Stimulated activated CD8-positive, alpha-beta memory T cell treated with anti-CD3 and anti-CD28 coated beads, Interleukin-7, amount 100 ng/mL, for 48 hours (primary cell): ENCODE results near the gene IL11.

Experiments
- DNase-seq, 2 donors: peaks; one replicate each; pipeline ENCODE4 v3.0.0-alpha.2; 2020; ENCODE audit warnings: low read depth in 1 of 2; ENCODE audit errors: extremely low read depth in 1 of 2

Gene IL11

DNA sequence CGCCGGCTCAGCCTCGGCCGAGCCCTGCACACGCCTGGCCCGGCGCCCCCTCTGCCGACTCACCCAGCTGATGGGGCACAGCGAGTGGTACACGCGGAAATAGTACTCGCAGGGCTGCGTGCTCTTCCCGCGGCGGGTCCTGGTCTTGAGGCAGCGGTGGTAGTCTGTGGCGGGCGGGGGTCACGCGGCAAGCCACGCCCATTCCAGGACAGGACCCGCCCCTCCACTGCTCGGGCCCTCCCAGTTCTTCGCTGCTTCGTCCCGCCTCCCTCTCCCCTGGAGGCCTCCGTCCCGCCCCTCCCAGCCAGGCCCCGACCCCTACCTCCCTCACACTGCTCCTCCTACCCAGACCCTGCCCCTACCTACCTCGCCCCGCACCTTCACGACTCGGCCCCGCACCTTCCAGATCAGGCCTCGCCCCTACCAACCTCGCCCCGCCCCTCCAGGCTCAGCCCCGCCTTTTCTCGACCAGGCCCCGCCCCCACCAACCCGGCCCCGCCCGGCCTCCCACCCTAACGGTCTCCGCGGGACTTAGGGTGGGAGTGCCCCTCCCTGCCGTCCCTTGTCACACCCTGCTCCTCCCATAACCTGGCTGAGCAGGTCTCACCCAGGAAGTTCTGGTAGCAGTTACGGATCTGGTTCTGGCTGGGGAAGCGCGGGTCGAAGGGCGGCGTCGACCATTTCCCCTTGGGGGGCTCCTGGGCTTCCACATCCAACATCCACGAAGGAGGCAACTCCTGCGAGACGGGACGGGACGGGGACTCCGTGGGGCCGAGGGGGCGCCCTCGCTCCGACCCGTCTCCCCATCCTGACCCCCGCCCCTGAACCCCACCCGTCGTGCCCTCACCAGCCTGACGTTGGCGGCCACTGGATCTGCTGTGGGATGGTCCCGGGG, 16.2 kb downstream of the IL11 start:
- peak in 1 of 2 donors; percentile 10 for DNase-seq

DNA sequence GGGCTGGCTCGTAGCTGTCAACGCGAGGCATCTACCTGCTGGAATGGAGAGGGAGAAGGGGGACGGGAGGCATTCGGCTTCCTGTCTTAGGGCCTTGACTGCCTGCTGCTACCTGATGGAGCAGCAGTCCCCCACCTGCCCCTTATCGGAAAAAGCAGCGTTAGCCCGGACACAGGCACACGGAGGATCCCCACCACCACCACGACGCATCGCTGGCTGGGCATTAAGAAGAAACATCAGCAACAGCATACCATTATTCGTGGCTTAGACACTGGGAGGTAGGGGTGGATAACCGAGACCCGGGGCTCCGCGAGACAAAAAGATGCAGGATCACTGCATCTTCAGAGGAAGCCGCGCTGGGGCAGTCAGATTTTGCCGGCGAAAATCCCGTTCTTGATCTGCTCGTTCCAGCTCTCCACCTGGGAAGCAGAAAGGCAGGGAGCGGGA, 16.9 kb downstream of the IL11 start:
- no peak for DNase-seq

DNA sequence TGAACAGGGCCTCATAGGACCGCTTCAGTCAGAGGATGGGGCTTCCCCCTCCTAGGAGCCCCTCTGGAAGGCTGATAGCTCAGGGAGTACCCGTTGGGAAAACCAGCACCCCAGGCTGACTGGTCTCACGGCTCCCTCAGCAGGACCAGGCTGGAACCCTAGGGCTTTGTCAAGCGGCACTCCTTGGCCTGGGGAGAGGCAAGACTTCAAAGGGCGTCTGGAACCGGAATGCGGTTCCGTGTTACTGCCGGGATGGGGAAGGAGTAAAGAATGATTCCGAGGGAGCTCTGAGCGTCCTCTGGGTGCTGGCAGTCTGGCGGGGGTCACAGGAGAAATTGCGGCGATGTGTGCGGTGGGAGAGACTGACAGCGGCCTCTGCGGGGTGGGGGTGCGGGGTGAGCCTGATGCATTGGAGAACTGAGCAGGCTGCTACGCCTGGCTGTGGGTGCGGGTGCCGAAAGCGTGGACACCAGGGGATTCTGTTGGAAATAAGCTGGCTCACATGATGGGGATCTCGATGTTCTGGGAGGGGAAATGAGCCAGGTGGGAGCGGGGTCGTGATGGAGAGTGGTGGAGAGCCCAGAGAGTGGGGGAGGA, 17.6 kb downstream of the IL11 start:
- no peak for DNase-seq

DNA sequence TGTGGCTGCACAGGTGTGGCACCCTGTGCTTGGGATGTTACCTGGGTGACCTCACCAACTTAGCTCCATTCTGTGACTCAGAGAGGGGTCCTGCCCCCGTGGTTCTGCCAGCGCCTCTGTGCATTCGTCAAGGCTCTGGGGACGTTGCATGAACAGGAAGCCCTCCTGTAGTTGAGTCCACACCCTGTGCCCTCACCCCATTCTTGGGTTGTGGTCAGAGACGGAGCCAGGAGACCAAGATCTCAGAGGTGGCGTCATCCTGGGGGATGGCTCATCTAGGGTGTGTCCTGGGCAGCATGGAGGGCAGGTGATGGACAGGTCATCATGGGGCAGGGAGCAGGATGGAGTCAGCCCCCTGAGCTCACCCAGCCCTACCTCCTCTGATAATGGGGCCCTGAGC, 18.2 kb downstream of the IL11 start:
- DNase-seq, result no peak

DNA sequence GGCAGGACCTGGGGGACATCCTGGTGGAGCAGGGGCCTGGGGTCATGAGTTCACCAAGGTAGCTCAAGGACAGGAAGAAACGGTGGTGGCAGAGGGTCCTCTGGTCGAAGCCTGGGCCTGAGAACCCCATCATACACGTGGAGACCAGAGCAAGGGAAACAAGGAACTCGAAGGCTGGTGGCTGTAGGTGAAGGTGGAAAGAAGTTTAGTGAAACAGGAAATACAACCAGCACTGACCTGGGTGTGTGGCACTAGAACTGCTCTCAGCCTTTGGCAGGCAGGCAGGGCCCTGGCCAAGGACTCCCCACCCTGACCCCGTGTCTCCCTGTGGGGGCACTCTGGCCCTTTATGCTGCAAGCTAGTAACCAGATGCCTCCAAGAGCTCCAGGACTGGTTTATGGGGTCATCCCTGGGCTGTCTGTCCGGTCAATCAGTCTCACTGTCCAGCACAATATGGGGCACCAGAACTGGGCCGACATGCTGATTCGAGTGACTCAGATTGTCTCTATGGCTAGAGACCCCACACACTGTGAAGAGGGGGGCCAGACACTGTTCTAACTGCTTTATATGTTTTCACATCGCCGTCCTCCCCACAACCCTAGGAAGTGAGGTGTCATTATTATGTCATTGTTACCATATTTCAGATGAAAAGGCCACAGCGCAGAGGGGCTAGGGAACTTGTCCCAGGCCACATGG, 19.5 kb downstream of the IL11 start:
- no peak for DNase-seq

DNA sequence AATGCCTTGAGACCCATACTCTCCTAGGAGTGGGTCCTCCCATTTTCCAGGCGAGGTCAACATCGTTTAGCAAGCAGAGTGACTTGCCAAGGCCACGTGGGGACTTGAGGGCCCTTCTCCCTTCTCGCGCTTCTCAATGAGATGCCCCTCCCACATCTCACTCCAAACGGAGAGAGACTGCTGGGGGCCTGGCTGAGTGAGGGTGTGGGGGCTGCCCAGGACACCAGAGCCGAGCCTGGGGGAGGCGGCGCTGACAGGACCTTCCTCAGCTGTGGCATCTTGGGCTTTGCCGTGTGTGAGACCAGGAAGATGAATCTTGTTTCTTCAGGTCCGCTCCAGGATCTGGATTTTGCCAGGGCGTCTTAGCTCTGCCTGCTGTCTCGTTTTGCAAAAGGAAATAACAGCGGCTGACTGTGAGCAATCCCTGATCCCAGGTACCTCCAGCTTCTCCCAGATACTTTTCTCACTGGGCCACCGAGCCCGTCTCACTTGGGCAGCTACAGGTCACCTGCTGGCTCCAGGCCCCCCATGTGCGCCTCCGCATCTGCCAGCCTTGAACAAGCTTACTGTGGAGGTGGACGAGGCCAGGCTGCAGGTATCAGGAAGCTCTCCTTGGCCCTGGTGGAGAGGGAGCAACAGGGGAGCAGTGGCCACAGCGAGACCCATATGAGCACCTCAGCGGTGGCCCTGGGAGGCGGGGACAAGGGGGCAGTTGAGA, 21.8 kb downstream of the IL11 start:
- DNase-seq, result no peak

DNA sequence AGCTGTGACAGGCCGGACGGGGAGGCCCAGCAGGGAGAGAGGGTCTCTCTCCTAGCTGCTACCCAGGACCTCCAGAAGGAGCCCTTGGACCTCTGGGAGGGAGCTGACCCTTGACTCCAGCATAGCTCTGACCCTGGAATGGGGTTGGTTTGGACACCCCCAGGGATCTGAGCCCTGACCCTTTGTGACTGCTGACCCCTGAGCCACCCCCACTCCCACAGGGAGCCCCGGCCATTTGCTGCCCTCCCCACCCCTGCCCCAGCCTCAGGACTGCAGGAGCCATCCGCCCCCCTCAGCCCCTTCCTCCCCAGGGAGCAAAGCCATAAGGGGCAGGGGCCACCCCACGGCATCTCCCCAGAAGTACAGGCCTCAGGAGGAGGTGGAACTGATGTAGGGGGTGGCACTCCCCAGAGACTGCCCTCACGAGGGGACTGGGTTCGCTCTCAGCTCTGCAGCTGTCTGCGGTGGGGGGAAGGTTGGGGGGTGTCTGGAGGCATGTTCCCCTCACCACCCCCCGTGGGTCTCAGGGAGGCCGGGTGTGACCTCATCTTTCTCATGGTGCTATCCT, 22.7 kb downstream of the IL11 start:
- no peak for DNase-seq

DNA sequence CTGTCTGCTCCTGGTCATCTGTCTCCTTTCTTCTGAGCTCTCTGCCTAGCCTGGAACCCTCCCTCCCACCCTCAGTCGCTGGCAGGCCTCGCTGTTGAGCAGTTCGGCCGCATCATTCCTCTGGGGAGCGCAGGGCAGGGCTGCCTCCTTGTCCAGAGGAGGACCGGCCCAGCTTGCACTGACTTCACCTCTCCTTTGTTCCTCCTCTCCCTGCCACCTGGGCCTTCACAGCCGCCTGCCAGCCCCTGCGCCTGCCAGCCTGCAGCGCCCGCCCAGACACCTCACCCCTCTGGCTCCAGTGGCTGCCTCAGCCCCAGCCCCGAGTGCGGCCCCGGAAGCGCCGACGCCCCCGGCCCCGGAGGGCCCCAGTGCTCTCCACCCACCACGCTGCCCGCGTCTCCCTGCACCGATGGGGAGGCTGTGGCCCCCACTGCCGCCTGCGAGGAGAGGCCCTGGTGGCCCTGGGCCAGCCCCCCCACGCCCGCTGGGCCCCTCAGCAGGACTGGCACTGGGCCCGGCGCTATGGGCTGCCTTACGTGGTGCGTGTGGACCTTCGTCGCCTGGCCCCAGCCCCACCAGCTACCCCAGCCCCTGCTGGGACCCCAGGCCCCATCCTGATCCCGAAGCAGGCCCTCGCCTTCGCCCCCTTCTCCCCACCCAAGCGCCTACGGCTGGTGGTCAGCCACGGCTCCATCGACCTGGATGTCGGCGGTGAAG, 23.4 kb downstream of the IL11 start:
- DNase-seq, result no peak

DNA sequence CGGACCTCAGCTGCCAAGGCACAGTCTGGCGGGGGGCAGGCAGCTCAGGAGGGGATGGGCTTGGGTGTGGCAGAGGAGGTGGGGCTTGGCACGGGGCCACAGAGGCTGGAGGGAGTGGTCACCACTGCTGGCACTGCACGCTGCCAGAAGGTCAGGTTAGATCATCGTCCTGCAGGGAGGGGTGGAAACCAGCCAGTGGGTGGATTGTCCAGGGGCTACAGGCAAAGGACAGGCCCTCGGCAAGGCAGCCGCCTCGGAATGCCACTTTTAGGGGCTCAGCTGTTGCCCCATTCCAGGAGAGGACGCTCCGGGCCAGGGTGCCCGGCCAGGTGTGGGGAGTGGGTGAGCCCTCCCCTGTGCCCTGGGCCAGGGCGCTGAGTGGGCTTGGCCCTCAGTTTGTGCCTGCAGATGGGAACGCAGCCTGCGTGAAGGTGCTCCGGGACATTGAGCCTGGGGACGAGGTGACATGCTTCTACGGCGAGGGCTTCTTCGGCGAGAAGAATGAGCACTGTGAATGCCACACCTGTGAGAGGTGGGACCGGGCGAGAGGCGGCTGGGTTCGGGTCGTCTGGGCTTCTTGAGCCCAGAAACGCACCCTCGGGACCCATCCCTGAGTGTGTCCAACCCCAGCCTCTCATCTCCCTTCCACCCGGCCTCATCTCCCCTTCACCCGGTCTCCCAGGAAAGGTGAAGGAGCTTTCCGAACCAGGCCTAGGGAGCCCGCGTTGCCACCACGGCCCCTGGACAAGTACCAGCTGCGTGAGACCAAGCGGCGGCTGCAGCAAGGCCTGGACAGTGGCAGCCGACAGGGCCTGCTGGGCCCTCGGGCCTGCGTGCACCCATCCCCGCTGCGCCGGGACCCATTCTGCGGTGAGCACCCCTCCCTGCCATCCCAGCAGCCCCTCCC, 24.2 kb downstream of the IL11 start:
- no peak for DNase-seq

DNA sequence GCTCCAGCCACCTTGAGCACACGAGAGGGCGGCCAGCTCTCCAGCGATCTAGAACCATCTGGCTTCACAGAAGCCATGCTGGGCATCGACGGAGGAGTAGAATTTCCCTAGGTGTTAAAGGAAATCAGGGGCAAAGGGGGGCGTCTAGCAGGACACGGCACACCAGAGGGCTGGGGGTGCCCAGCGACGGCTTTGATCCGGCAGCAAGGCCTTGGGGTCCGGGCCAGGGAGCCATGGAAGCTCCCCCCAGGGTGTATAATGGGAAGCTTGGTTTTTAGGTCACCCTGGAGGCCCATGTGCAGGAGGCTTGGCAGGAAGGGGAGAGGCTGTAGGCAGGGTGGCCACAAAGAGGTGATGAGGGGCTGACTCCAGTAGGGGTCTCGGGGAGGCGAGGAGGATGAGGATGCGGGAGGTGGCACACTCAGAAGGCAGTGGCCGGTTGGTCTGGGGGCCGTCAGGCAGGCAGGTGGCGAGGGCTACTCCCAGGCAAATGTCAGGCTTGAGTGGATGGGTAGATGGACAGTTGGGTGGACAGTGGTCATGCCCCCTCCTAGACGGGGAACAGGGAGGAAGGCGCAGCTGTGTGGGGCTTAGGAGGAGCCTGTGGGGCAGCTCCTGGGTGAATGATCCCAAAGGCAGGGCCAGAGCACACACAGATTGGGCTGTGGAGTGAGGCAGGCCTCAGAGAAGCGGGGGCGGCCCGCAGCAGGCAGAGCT, 25.0 kb downstream of the IL11 start:
- DNase-seq, result no peak

DNA sequence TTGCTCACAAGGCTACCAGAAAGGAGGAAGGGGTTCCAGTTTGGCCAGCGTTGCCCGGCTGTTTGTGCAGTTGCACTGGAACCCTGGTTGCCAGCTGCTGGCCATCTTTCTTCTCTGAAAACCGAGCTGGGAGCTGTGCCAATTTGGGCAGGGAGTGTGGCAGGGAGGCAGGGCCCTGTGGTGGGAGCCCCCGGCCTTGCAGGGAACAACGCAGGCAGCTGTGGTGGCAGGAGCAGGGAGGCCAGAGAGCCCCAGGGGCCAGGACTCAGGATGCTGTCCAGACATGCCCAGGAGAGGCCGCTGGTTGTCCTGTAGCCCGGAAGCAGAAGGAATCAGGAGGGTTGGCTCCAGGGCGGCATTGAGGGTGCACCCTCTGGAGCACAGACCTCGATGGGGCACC, 25.8 kb downstream of the IL11 start:
- no peak for DNase-seq

DNA sequence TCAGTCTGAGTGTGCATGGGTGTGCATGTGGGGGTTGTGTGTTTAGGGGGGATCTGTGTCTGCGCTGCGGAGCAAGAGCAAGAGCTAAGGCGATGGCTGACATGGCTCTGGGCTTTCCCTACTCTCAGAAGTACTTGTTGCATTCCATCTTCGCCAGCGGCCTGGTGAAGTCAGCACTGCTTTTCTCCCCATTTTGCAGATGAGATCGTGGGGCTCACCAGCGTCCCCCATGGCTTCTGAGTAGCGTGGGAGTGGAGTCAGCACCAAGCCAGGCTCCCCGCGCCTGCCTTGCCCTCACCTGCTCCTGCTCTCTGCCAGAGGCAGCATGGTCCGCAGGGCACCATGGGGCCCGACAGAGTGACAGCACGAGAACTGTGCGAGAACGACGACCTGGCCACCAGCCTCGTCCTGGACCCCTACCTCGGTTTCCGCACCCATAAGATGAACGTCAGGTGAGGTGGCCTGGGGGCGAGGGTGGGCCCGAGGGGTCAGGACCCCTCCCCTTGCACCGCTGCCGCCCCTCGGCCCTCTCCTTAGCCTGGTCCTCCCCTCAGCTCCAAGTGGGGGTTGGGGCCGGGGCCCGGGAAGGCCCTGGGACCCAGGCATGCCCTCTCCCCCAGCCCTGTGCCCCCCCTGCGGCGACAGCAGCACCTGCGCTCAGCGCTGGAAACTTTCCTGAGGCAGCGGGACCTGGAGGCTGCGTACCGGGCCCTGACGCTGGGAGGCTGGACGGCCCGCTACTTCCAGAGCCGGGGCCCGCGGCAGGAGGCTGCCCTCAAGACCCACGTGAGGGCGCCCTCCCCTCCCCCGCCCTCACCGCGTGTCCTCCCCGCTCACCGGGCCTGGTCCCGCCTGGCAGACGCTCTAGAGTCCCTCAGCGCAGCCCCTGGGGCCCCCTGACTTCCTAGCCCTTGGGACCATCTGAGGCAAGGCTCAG, 28.4 kb downstream of the IL11 start:
- DNase-seq, result no peak

DNA sequence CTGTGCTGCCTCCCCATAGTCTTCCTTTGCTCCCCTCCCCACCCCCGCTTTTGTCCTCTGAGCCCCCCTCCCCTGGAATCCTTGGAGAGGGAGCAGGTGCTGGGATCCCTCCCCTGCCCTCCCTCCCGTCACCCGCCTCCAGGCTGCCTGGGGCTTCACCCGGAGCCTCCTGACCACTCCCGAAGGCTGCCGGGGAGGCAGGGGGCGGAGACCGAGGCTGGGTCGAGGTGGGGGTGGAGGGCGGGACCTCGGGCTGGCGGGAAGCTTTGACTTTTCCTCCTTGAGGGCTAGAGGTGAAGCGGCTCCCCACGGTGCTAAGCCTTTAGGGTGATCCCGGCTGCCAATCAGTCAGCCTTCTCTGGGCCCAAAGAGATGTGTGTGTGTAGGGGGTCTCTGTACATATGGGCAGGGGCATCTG, 29.1 kb downstream of the IL11 start:
- peak; percentile 50 to 71 for DNase-seq

DNA sequence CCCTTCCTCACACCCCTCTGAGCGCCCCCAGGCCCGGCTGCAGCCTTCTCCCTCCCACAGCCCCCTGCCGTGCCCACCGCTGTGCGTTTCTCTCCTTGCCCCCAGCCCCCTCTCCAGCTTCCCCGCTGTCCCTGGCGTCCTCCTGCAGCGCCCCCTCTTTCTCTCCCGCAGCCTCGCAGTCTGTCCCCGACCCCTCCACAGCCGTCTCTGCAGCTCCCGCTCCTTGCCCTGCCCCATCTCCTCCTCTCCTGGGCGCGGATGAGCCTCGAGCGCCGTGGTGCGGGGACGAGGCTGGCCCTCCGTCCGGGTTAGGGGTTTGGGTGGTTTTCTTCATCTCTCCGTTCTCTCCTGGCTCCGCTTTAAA, 29.5 kb downstream of the IL11 start:
- DNase-seq, result no peak

DNA sequence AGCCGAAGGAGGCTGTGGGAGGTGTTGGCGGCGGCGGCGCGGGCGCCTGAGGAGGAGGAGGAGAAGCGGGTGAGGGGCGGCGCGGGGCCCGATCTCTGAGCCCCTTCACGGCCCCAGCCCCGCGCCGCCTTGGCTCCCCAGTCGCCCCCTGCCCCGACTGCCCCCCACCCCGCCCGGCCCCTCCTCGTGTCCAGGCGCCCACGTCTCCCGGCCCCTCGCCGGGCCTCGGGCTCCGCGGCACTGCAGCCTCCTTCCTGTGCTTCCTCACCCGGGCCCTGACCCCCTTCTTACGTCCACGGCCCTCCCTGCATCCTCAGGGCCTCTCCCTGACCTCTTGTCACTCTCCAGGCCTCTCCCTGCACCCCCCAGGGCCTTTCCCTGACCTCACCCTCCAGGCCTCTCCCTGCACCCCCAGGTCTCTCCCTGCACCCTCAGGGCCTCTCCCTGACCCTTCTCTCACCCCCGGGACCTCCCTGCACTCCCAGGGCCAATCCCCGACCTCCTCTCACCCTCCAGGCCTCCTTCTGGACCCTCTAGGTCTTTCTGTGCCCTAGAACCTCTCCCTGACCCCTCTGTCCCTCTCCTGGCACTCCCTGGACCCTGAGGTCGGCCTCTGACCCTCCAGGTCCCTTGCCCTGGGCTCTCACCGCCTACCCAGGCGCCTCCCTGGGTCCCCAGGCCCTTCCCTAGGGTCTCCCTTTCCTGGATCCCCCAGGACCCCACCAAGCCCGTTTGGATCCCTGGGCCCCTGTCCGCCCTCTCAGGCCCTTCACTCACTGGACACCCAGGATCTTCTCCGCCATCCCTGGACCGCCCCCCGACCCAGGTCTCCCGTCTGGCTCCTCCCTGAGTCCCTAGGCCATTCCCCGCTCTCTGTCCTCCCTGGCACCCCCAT, 30.1 kb downstream of the IL11 start:
- DNase-seq, result no peak

DNA sequence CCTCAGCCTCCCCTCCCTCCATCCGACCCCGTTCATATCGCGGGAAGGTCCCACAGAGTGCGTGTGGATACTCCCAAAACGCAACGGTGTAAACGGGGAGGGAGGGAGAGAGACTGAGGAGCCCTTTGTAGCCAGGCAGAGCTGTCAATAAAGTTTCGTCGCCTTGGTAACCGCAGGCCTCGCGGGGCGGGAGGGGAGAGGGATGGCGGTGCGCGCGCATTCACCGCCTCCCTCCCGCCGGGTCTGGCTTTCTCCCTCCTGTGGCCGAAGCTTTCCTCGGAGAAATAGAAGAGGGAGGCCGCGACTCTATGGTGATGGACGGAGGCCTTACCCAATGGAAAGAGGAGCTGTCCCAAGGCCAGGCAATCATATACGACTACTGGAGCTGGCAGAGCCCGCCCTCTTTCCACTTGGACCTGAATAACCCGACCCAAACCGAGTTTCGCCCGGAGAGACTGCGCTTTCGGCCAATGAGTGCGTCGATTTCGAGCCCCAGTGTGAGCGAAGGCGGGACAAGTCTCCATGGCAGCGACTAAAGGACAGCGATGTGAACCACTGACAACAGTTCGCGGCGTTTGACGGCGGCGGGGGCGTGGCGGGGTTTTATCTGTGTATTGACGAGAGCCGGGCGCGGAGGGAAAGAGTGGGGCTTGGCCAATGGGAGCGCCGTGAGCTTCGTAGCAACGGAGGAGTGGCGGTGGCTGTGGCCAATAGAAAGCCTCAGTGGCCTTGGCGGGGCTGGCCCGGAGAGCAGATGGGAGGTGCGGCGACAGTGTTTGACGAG, 31.0 kb downstream of the IL11 start, which contains the start of gene KMT5C:
Gene KMT5C, plus strand, starts transcription at position 772 of the 784 bp plus-strand sequence. CDS start 2,061 bp downstream, outside the sequence.
- DNase-seq, result peak; percentile 100
